Kidney tubule cell (primary cell): Measurements from ENCODE around the gene ZNF277.
A peak's percentile ranks its signal among the peaks of the same experiment; 100 is the strongest.

Experiments
- DNase-seq: peaks from one replicate; pipeline ENCODE4 v3.0.0-alpha.2; 2018; ENCODE audit warnings: low spot score

Gene ZNF277

DNA sequence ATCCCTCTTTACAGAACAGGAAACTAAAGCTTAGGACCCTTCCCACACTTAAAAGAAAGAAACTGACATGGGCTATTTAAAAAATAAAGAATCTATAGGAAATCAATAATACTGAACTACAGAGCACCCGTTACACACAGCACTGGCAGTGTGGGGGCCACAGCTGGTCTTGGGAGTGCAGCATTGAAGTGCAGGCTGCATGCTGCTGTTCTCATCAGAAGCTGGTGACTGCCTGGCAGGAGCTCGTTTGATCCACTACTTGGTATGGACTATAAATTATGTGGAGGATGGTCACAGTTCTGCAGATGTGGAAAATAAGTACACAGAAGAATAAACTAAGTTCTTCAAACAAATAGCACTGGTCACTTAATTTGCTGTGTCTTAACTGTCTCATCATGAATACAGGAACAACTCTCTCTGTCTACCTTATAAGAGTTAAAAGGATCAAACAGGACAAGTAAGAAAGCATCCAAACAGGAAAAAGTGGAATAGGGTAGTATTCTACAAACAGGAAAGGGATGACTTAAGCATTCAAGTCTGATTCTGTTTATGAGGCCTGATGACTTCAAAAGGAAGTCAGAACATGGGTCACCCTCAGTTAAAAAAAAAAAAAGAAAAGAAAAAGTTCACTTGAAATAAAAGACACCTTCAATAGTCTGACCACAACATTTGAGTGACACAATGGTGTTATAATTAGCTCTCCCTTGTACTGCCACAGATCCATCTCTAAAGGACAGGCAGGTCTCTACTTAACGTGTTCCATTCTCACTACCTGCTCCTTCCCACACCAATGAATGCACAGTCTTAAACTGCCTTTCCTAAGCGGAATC is 21.3 kb upstream of the ZNF277 start:
- DNase-seq, result peak; percentile 14

DNA sequence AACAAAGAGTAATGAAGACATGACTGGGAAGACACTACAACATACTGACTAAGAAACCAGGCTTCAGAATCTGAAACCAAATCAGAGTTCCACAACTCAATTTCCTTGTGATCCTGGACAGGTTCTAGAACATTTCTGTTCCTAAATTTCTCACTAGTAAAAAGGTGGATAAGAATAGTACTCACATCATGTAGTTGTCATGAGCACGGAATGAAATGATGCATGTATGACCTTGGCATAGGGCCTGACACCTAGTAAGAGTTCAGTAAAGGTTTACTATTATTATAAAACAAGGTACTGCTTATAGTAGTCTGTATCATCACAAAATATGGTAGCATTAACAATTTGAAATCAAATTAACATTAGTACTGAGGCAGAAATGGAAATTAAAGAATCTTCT is 20.2 kb upstream of the ZNF277 start:
- DNase-seq, result peak; percentile 14

DNA sequence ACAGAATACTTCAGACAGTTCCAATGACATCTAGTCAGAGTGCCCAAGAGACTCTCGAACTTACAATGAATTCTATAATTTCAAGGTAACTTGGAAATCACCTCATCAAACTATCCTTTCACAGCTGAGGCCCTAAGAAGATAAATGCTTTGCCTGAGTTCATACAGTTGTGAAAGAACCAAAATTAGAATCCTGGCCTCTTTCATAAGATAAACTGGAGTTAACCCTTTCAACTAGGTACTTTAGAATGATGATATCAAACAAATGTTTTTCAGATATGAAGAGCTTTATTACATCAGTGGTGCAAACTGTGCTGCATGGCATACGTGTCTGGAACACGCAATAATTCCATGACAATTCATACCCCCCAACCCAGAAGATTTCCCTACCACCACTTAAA is 18.2 kb upstream of the ZNF277 start:
- no peak for DNase-seq

GRCh38 chr7:112189691-112190090 is 16.8 kb upstream of the ZNF277 start:
- DNase-seq, result no peak

GRCh38 chr7:112190120-112190519 is 16.4 kb upstream of the ZNF277 start:
- DNase-seq, result no peak

DNA sequence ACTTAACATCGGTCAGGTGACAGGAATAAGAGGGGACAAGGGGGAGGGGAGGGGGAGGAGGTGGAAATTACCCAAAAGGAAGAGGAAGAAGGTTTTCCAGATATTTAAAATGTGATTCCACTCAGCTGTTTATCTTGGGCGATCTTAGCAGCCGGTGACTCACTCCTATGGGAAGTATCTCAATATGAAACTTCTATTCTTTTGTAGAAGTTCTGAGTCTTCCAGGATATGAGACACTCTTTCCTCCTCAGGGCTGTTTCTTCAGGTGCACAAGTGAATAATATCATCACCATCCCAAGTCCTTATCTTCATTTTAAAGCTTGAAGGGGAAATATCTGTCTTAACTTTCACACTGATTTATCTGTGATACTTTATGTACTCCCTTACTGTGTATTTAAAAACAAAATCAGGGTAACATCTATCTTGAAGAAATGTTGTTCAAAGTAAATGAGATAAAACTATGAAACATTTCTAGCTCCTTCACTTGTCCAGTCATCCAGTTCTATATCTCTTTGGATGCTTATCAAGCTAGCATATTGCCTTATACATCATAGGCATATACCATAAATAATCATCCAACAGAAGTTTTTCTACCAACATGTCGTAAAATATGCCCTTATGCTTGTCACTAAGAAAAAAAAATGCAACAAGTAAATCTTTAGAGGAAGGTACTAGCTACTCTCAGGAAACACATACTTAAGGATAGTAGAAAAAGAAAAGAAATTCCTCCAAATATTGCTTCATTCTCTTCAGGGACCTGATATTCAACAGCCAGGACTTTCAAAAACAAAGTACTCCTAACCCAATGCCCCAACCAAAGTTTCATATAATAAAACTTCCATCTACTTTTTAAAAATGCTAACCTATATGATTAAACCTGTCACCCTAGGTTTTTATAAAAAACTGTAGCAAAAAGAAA is 14.0 kb upstream of the ZNF277 start:
- peak; percentile 81 for DNase-seq

DNA sequence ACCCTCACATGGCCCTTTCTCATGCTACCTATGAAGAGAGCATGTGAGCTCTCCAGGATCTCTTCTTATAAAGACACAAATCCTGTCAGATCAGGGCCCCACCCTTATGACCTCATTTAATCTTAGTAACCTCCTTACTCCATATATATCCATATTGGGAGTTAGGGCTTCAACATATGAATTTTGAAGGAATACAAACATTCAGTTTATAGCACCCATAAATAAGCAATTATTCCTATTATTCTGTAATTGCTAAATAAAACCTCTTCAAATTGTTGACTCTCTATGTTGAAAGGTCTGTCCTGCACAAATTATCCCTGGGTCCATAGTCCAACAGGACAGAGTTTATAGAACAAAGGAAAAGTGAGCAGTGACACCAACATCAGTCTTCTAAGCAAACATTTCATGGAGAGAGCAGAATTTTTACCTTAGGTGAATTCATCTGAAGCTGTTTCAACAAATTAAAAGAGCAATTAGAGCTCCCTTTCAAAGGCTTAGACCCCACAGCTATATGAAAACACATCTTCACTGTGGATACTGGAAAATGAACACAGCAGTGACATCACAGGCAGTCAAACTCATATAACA is 12.5 kb upstream of the ZNF277 start:
- DNase-seq, result no peak

DNA sequence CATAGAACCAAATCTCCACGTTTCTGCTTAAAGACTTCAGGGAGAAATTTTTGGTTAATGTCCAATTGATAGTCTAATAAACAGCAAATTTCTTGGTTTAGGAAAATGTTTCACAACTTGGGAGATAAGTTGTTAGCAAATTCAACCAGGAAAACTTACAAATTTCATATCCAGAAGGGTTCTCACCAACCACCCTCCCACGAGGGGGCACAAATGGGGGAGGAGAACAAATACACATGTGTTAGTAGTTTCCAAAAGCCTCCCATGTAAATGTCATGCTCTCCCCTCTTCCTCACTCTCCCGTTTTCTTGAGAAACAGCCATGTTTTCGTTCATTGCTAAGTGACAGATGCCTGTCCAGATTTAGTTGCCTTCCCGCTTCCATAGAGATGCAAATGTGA is 10.8 kb upstream of the ZNF277 start:
- no peak for DNase-seq

DNA sequence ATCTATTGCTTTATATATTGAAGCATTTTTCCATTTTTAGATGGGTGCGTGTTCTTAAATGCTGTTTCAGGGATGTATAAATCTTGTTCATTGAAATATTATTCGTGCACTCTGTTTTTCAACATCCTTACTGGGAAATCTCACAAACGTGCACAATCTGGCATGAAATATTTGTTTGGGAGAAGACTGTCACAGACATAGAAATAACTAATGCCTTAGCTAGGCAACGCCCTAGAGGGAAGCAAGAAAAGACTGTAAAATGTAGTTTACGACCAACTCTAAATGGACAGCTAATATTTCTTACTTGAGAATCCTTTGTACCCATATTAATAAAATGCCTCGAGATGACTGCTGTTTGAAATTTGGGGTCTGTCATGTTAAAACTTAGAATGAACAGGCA is 9.2 kb upstream of the ZNF277 start:
- no peak for DNase-seq

GRCh38 chr7:112199035-112199655 is 7.3 kb upstream of the ZNF277 start:
- DNase-seq, result peak; percentile 42

DNA sequence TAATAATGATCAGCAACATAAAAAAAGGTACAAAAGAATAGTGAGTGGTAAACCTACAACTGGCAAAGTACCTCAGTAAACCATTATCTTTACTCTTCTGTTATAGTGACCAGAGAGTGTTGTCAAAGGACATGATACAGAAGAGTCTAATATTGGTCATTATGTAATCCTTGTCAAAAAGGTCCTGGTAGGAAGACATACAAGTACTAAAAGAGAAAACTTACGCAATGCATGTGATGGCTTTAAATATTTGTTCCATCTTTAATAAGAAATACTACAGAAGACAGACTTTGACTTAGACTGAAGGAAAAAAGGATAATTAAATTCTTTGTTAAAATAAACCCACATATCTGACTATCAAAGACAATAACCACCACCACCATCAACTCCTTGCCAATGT is 6.8 kb upstream of the ZNF277 start:
- no peak for DNase-seq

DNA sequence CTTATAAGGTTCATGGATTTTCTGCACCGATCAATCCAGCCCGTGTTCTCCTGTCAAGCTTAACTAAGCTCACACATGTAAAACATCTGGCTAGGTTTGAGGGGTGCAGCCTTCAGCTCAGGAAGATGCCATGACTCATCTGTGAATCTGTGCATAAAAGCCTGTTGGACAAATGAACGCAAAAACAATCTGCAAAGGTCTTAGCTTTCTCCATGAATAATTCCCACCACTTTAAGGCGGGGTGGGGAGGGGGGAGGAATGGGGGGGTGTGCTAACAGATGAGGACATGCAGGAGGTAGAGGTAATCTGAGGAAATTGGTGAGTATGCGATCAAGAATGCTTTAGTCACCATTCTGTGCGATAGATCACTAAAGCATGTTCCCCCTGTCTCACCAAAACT is 5.1 kb upstream of the ZNF277 start:
- DNase-seq, result peak; percentile 65

GRCh38 chr7:112201839-112202238 is 4.7 kb upstream of the ZNF277 start:
- DNase-seq, result no peak

GRCh38 chr7:112202816-112203215 is 3.7 kb upstream of the ZNF277 start:
- DNase-seq, result peak; percentile 18

DNA sequence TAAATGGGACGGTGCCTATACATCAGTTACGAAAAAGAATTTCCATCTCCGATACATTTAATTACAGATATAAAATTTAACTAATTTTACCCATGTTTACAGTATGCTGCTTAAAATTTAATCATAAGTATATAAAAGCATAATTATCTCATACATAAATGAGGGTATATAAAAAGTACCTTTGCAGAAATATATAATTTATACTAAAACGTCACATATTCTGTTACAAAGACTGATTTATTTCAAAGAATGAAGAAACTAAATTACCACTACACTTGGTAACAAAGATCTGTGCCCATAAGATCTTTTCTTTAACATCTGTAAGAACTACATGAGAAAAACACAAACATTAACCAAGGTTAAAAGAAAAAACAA is 3.1 kb upstream of the ZNF277 start:
- DNase-seq, result no peak

DNA sequence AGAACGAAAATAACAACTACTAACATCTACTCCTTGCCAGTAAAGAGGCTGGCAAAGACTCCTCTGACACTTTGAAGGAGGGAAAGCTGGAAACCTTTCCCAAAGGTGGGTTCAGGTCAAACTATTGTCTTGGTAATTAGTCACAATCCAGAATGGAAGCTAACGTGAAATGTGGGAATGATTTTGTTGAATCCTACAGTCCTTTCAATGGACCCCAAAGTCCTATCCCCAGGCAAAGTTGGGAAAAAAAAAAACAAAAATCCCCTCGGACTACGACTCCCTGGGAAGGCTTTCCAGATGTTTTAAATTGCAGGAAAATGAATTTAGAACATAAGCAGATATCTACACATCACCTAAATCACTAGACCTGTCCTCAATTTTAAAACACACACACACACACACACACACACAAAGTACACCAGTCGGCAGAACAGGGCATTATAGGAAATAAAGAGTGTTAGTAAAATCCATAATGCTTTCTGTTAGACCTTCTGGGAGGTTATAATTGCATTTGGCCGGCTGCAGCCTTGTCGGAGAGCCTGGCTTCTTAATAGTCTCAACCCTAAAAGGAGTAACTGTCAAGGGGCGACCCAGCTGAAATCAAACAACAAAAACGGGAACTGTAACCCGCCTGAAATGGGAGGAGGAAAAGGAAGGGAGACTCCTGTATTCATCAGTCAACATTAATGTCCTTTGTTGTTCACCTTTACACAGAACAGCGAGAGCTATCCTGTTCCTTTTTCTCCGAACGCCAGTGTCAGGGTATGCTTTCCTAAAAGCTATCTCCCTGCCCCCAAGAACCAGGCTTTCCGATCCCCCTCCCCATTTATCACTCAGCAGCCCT is 1.8 kb upstream of the ZNF277 start:
- DNase-seq, result peak; percentile 28

- DNase-seq, result peak; percentile 65
Measured at GRCh38 chr7:112205343-112206237, 905 bp upstream of the ZNF277 start.

- DNase-seq, result peak; percentile 44
Measured at GRCh38 chr7:112206991-112207592, 597 bp downstream of the ZNF277 start.

DNA sequence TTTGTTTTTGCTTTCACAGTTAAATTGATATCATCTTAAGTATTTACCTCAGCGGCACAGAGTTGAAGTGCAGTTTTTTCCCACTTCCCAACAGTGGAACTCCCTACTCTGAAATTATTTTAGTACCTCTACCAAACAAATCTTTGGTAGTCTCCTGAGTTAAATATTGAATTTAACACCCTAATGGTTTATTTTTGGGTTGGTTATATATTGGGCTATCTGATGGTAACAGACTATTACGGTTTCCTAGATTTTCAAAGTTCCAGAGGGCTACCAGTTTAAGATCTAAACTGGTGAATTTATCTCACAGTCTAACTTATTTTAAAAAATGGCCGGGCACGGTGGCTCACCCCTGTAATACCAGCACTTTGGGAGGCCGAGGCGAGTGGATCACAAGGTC is 1.3 kb downstream of the ZNF277 start:
- no peak for DNase-seq

DNA sequence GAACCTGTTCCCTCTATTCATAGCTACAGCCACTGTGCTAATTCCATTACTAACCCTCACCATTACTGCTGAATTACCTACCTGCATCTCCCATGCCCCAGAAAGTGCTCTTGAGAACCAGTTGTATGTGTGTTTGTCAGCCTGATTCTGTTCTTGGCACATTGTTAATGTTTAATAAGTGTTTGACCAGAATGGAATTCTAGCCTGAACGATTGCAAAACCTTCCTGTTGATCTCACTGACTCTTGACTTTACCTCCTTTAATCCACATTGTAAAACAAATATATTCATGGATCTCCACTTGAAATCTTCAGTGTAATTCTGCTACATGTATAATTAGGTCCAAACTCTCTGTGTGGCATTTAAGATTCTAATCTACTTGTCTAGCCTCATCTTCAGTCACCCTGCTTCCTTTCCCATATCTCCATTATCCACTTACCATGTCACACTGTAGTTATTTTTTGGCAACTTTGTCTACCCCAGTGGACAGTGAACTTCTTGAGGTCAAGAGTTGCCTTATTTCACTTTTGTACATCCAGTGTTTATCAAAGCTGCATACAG is 4.9 kb downstream of the ZNF277 start:
- peak; percentile 86 for DNase-seq
